ENCODE results near the gene C19orf81. TPM values are rescaled to one million over a fixed set of nuclear protein-coding genes. Genes with fewer than 3 reads are reported as not detected.

Gene C19orf81
- polyA plus RNA-seq, 3 donors, result not detected

DNA sequence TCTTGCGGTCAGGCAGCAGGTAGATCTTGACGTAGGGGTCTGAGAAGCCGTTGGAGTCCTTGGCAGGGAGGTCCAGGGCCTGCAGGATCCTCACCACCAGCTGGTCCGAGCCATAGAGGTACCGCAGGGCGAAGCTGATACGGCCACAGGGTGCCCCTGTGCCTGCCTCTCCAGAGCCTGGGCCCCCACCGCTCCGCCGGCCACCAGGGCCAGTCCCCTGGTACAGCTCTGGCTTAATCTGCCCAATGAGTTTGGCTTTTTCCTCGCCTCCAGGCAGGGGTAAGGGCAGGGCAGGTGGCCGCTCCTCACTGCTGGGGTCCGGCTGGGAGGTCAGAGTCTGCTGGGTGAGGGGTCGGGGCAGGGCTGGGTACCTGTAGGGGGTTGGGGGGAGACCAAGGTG, 19.4 kb upstream of the C19orf81 start:
- H3K27me3 Mint-ChIP-seq (ENCODE audit: low read depth in 3 of 3), result peaks cover 2 to 19% (median 3%) of the 10 kb centered on the region in 3 donors
- intact Hi-C loops (cut with micrococcal nuclease), result no loop called here
- H3K36me3 Mint-ChIP-seq, result no peaks in the 10 kb centered on the region
- WGBS (ENCODE audit: insufficient coverage), result 80% methylated on average over 13 of the region's 14 CpGs
- Histone ChIP-seq H3K4me1 (ENCODE audit: control insufficient read depth in 1 of 2, insufficient read depth in 2 of 2, low read length in 2 of 2) (no peaks in the 10 kb centered on the region), H3K36me3 (replicated peaks in 1 of 2; ENCODE audit: control insufficient read depth in 1 of 2, insufficient read depth in 2 of 2, low read length in 2 of 2) (no peaks in the 10 kb centered on the region), H3K9me3 (replicated peaks in 1 of 2; ENCODE audit: control insufficient read depth in 1 of 2, insufficient read depth in 1 of 2, low read length in 2 of 2) (peaks cover 16 to 24% of the 10 kb centered on the region in 2 donors), H3K79me2 (ENCODE audit: insufficient read depth, low read length) (no peaks in the 10 kb centered on the region), H3K4me3 (replicated peaks in 1 of 3; ENCODE audit: low read depth in 2 of 3, low read length in 3 of 3) (no peak overlapping the region), H3K9ac (ENCODE audit: insufficient read depth, low read length, poor library complexity, severe bottlenecking) (no peak overlapping the region), H3K4me2 (replicated peaks; ENCODE audit: extremely low read depth, low read length, poor library complexity, severe bottlenecking) (no peak overlapping the region), H2AFZ (ENCODE audit: insufficient read depth, low read depth, low read length, poor library complexity, severe bottlenecking) (no peak overlapping the region), H3K27me3 (ENCODE audit: control insufficient read depth in 2 of 2, insufficient read depth in 2 of 2, low read length in 2 of 2) (no peaks in the 10 kb centered on the region), H4K20me1 (ENCODE audit: insufficient read depth, low read length) (no peaks in the 10 kb centered on the region), H3K27ac (ENCODE audit: low read depth in 1 of 2, low read length in 2 of 2) (no peak overlapping the region)
- no peak for DNase-seq
- TF ChIP-seq, protein P1, sequence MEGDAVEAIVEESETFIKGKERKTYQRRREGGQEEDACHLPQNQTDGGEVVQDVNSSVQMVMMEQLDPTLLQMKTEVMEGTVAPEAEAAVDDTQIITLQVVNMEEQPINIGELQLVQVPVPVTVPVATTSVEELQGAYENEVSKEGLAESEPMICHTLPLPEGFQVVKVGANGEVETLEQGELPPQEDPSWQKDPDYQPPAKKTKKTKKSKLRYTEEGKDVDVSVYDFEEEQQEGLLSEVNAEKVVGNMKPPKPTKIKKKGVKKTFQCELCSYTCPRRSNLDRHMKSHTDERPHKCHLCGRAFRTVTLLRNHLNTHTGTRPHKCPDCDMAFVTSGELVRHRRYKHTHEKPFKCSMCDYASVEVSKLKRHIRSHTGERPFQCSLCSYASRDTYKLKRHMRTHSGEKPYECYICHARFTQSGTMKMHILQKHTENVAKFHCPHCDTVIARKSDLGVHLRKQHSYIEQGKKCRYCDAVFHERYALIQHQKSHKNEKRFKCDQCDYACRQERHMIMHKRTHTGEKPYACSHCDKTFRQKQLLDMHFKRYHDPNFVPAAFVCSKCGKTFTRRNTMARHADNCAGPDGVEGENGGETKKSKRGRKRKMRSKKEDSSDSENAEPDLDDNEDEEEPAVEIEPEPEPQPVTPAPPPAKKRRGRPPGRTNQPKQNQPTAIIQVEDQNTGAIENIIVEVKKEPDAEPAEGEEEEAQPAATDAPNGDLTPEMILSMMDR (IDR thresholded peaks at IDR 0.05), result no peak
- no peak overlapping the region for H3K27ac Mint-ChIP-seq
- H3K4me1 Mint-ChIP-seq, result no peaks in the 10 kb centered on the region
- H3K4me3 Mint-ChIP-seq, result no peak overlapping the region
- H3K9me3 Mint-ChIP-seq, result peaks cover 4 to 25% (median 18%) of the 10 kb centered on the region in 7 donors

- intact Hi-C loops (cut with micrococcal nuclease), result no loop called here
- Histone ChIP-seq H2AFZ (ENCODE audit: insufficient read depth, low read depth, low read length, poor library complexity, severe bottlenecking) (no peak overlapping the region), H4K20me1 (ENCODE audit: insufficient read depth, low read length) (no peaks in the 10 kb centered on the region), H3K27ac (ENCODE audit: low read depth in 1 of 2, low read length in 2 of 2) (no peak overlapping the region), H3K4me2 (replicated peaks; ENCODE audit: extremely low read depth, low read length, poor library complexity, severe bottlenecking) (no peak overlapping the region), H3K79me2 (ENCODE audit: insufficient read depth, low read length) (no peaks in the 10 kb centered on the region), H3K27me3 (ENCODE audit: control insufficient read depth in 2 of 2, insufficient read depth in 2 of 2, low read length in 2 of 2) (peaks cover 3 to 5% of the 10 kb centered on the region in 2 donors), H3K4me1 (ENCODE audit: control insufficient read depth in 1 of 2, insufficient read depth in 2 of 2, low read length in 2 of 2) (no peaks in the 10 kb centered on the region), H3K4me3 (replicated peaks in 1 of 3; ENCODE audit: low read depth in 2 of 3, low read length in 3 of 3) (no peak overlapping the region), H3K9ac (ENCODE audit: insufficient read depth, low read length, poor library complexity, severe bottlenecking) (no peak overlapping the region), H3K36me3 (replicated peaks in 1 of 2; ENCODE audit: control insufficient read depth in 1 of 2, insufficient read depth in 2 of 2, low read length in 2 of 2) (no peaks in the 10 kb centered on the region), H3K9me3 (replicated peaks in 1 of 2; ENCODE audit: control insufficient read depth in 1 of 2, insufficient read depth in 1 of 2, low read length in 2 of 2) (peaks cover 23 to 35% of the 10 kb centered on the region in 2 donors)
- Mint-ChIP-seq H3K36me3 (no peaks in the 10 kb centered on the region), H3K27me3 (ENCODE audit: low read depth in 3 of 3) (peaks cover 6 to 20% (median 7%) of the 10 kb centered on the region in 3 donors), H3K4me1 (no peaks in the 10 kb centered on the region), H3K27ac (no peak overlapping the region), H3K4me3 (no peak overlapping the region), H3K9me3 (peaks cover 8 to 36% (median 29%) of the 10 kb centered on the region in 7 donors)
- TF ChIP-seq, protein P1 (IDR thresholded peaks at IDR 0.05), result no peak
- WGBS (ENCODE audit: insufficient coverage), result 91% methylated on average over 14 of the region's 20 CpGs
- no peak for DNase-seq
These were observed 17.0 kb upstream of the C19orf81 start for GRCh38 chr19:50632151-50632835.

All from CD14-positive monocyte (primary cell).